SK-N-SH treated with all-trans-retinoic acid at 6 μM for 48 hours (cell line): ENCODE data around the gene LRIF1.

Experiments
- ARNTL ChIP-seq: fragments of 450-650 bp; formaldehyde crosslinking; IDR thresholded peaks from 2 replicates; pipeline ENCODE4 v1.5.0; 2020; ENCODE audit warnings: low read depth, mild to moderate bottlenecking, moderate library complexity, borderline replicate concordance
- GLIS3 ChIP-seq: fragments of 250-450 bp; sonication (Bioruptor Pico); IDR thresholded peaks from 2 replicates; pipeline ENCODE4 v1.5.0; 2020; ENCODE audit warnings: mild to moderate bottlenecking, moderate library complexity
- PATZ1 ChIP-seq: fragments of 250-450 bp; sonication (Bioruptor Pico); IDR thresholded peaks from 2 replicates; pipeline ENCODE4 v1.8.0; 2020; ENCODE audit warnings: mild to moderate bottlenecking, moderate library complexity, borderline replicate concordance
- POU6F1 ChIP-seq: fragments of 250-450 bp; sonication (Bioruptor Pico); IDR thresholded peaks from 2 replicates; pipeline ENCODE4 v1.8.0; 2021; ENCODE audit warnings: low read depth, mild to moderate bottlenecking, moderate library complexity, borderline replicate concordance
- RARB ChIP-seq: fragments of 250-450 bp; sonication (Bioruptor Pico); IDR thresholded peaks from 2 replicates; pipeline ENCODE4 v1.8.0; 2021; ENCODE audit warnings: mild to moderate bottlenecking, moderate library complexity
- SNAI2 ChIP-seq: fragments of 250-450 bp; sonication (Bioruptor Pico); IDR thresholded peaks from 2 replicates; pipeline ENCODE4 v1.5.0; 2020; ENCODE audit warnings: mild to moderate bottlenecking, moderate library complexity
- TOX ChIP-seq: fragments of 250-450 bp; sonication (Bioruptor Pico); IDR thresholded peaks from 2 replicates; pipeline ENCODE4 v1.8.0; 2021; ENCODE audit warnings: mild to moderate bottlenecking, moderate library complexity, borderline replicate concordance
- ZC3H10 ChIP-seq: fragments of 250-450 bp; sonication (Bioruptor Pico); IDR thresholded peaks from 2 replicates; pipeline ENCODE4 v1.5.1; 2021; ENCODE audit warnings: mild to moderate bottlenecking, moderate library complexity
- ZFP3 ChIP-seq: fragments of 250-450 bp; sonication (Bioruptor Pico); IDR thresholded peaks from 2 replicates; pipeline ENCODE4 v1.5.0; 2020; ENCODE audit warnings: mild to moderate bottlenecking, moderate library complexity
- ZFP30 ChIP-seq: fragments of 450-650 bp; formaldehyde crosslinking; IDR thresholded peaks from 2 replicates; pipeline ENCODE4 v1.5.0; 2022; ENCODE audit warnings: mild to moderate bottlenecking, moderate library complexity

- TF ChIP-seq GLIS3 (CRISPR knock-in tag) = no peak
- TF ChIP-seq ZC3H10 (CRISPR knock-in tag) = no peak
- no peak for TF ChIP-seq POU6F1 (CRISPR knock-in tag)
- TF ChIP-seq ZFP3 (CRISPR knock-in tag) = no peak
- TF ChIP-seq ZFP30 (CRISPR knock-in tag) = no peak
- TF ChIP-seq RARB (CRISPR knock-in tag) = no peak
- TF ChIP-seq TOX (CRISPR knock-in tag) = no peak
- TF ChIP-seq ARNTL (CRISPR knock-in tag) = no peak
- no peak for TF ChIP-seq SNAI2 (CRISPR knock-in tag)
- no peak for TF ChIP-seq PATZ1 (CRISPR knock-in tag)
Measured at GRCh38 chr1:110898734-110899457, 64.8 kb downstream of the LRIF1 start.
